Pericardium fibroblast (primary cell): Measurements from ENCODE around the gene SHANK1. TPM values are rescaled to one million over a fixed set of nuclear protein-coding genes. Genes with fewer than 3 reads are reported as not detected.

Experiments used
- total RNA-seq: library from RNA; depleted of rRNA; stranded (reverse); fragments of >200 nt; gene quantifications from 2 replicates; pipeline ENCODE4 v1.2.3, GENCODE V29; 2015

SHANK1 gene
- total RNA-seq, result 0.93 and 1.4 TPM in 2 replicates

DNA sequence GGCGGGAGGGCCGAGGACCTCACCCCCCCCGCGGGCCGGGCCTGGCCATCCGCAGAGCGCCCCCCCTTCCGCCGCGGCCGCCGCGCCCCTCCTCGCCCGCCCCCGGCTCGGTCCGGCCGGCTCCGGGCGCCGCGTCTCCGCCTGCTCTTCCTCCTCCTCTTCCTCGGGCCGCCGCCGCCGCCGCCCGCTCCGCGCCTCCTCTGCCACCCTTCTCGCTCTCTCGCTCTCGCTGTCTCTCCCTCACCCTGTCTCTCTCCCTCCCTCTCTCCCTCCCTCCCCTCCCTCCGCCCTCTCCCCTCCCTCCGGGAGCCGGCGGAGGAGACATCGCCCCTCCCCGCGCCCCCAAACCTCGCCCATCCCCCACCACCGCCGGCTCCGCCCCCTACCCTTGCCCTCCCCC, at the start of gene SHANK1:
Gene SHANK1 (minus strand): TSS at position 237 of the 400 bp plus-strand sequence. CDS start 2,883 bp downstream, outside the sequence.

DNA sequence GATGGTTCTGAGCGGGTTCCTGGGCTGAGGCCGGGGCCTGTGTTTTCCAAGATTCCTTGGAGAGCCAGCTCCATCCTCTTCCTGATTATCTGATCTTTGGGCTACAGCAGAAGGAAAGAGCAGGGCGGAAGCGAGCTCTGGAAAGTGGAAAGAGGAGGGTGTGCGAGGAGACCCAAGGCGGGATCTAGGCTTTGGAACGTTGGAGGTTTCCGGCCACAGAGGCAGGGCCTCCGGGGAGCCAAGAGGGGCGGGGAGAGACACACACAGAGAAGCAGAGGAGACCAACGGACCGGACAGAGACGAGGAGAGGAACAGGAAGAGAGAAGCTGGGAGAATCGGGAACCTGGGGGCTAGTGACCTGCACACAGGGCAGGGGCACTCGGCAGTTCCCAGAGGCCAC, 3.5 kb upstream of the SHANK1 start, which contains the start of gene CLEC11A:
Gene CLEC11A (plus strand): TSS at position 296 of the 400 bp plus-strand sequence. CDS start 162 bp downstream, outside the sequence.

DNA sequence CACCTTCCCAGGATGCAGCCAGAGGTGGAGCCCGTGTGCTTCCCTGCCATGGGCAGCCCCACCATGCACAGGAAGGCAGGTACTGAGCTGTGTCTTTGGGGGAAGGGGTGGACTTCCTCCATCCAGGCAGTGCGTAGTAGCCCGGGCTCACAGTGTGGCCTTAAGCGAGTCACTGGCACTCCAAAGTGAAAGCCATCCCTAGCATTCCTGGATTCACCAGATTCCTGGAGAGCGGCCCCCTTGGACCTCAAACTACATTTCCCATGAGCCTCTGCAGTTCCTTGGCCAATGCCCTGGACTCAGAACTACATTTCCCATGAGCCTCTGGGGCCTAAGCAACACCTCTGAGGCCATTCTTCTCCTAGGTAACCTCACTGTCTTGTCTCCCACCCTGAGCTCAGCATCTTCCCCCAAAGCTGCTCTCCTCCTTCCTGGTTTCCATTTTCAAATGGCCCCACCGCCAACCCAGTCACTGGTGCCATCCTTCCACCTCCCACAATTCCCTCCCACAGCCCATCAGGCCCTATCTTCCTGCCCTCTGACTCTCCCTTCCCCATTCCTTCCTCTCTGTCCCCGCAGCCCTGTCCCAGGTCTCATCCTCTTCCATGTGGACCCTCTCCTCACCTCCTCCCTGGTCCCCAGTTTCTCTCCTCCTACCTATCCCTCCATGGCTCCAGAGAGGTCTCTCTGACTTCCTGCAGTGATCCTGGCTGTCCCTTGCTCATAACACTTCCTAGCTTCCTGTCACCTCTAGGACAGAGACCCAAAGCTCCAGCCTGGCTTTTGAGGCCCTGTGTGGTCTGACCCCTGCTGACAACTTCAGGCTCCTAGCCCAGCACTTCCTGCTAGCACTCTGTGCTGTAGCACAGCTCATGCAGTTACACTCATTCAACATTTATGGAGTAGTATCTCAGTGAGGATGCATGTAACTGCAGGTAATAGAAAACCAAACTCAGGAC, 69.9 kb downstream of the SHANK1 start, which contains the start of gene C19orf81:
Gene C19orf81 (plus strand): TSS at position 13 of the 959 bp plus-strand sequence. CDS start 0 bp downstream, at position 13.

DNA sequence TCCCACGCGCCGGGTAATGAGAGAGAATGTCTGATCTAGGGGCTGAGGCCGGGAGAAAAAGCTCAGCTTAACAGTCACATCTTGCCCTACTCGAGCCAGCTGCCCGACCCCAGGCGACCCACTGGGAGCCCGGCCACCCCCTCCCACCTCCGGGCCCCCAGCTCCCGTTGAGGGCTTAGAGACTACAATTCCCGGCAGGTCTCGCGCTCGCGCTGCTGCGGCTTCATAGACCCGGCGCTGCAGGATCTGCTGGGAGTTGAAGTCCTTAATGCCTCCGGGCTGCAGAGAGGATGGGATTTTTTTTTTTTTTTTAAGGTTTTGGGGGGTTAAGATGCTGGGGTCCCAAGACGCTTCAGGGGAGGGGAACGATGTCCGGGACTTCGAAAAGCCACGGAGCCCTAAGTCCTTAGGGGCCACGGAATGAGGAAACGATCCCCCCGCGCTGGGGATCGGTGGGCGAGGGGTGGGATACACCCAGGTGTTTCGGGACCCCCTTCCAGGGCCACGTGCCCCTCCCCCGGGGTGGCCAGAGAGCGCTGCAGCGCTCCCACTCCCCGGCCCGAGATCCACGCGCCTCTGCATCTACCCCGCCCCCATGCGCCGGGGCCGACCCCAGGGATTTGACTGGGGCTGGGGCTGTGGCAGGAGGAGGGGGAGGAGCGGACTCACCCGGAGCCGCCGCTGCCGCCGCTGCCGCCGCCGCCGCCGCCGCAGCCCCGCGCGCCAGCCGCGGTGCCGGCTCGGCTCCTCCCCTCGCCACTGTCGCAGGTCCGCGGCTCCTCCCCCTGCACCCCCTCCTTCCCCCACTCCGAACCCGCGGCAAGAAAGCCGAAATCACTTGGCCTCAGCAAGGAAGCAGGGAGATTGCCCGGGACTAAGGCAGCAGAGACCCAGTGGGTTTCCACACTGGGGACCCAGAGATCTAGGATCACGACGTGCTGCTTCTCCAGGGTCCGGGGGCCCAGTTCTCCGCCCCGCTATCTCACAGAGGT, 80.2 kb downstream of the SHANK1 start, which contains the start of gene SYT3:
Gene SYT3 (minus strand): TSS at position 761 of the 992 bp plus-strand sequence. CDS start 2,470 bp downstream, outside the sequence.

Other genes starting within 250 kb of the SHANK1 start
- gene EMC10, start 243.3 kb downstream of the SHANK1 start, total RNA-seq, result 120 and 125 TPM in 2 replicates
- gene GARIN5A, start 243.0 kb downstream of the SHANK1 start, total RNA-seq, result 1.1 TPM in 1 of 2 replicates, not detected in the other
- gene JOSD2, start 208.6 kb downstream of the SHANK1 start, total RNA-seq, result 48.7 and 55.0 TPM in 2 replicates
- not detected in 2 replicates for gene ASPDH, start 205.9 kb downstream of the SHANK1 start, total RNA-seq
- 0.35 and 0.60 TPM in 2 replicates for gene LRRC4B, start 151.4 kb downstream of the SHANK1 start, total RNA-seq
- 0.09 and 0.12 TPM in 2 replicates for gene SYT3, start 79.9 kb downstream of the SHANK1 start, total RNA-seq
- gene C19orf81, start 70.4 kb downstream of the SHANK1 start, total RNA-seq, result 1.1 TPM in 1 of 2 replicates, not detected in the other
- gene CLEC11A, start 3.6 kb upstream of the SHANK1 start, total RNA-seq, result 172 and 192 TPM in 2 replicates
- gene GPR32, start 50.7 kb upstream of the SHANK1 start, total RNA-seq, result not detected in 2 replicates
- gene ACP4, start 70.6 kb upstream of the SHANK1 start, total RNA-seq, result not detected in 2 replicates
- gene KLK1, start 104.0 kb upstream of the SHANK1 start, total RNA-seq, result not detected in 2 replicates
- not detected in 2 replicates for gene KLK15, start 113.8 kb upstream of the SHANK1 start, total RNA-seq
- not detected in 2 replicates for gene KLK3, start 135.1 kb upstream of the SHANK1 start, total RNA-seq
- not detected in 2 replicates for gene KLK2, start 153.6 kb upstream of the SHANK1 start, total RNA-seq
- not detected in 2 replicates for gene KLK4, start 191.6 kb upstream of the SHANK1 start, total RNA-seq
- not detected in 2 replicates for gene KLK5, start 233.2 kb upstream of the SHANK1 start, total RNA-seq
- gene KLK6, start 249.8 kb upstream of the SHANK1 start, total RNA-seq, result not detected in 2 replicates